Loucy (cell line): ENCODE data around the gene ELL.

ENCODE experiments used
- EZH2phosphoT487 ChIP-seq: fragments of 200-600 bp; IDR thresholded peaks from 2 replicates; pipeline ENCODE4 v1.6.1; 2018; ENCODE audit warnings: antibody characterized with exemption, mild to moderate bottlenecking, moderate library complexity, borderline replicate concordance
- TF ChIP-seq, protein P1 (sequence below): fragments of 200-600 bp; sonication (generic); conservative IDR thresholded peaks from 2 replicates; pipeline ENCODE4 v1.5.1; 2014; ENCODE audit warnings: mild to moderate bottlenecking, antibody characterized with exemption, low read length

GRCh38 chr19:18539372-18539771, 17.5 kb upstream of the ELL start:
- TF ChIP-seq, protein P1, sequence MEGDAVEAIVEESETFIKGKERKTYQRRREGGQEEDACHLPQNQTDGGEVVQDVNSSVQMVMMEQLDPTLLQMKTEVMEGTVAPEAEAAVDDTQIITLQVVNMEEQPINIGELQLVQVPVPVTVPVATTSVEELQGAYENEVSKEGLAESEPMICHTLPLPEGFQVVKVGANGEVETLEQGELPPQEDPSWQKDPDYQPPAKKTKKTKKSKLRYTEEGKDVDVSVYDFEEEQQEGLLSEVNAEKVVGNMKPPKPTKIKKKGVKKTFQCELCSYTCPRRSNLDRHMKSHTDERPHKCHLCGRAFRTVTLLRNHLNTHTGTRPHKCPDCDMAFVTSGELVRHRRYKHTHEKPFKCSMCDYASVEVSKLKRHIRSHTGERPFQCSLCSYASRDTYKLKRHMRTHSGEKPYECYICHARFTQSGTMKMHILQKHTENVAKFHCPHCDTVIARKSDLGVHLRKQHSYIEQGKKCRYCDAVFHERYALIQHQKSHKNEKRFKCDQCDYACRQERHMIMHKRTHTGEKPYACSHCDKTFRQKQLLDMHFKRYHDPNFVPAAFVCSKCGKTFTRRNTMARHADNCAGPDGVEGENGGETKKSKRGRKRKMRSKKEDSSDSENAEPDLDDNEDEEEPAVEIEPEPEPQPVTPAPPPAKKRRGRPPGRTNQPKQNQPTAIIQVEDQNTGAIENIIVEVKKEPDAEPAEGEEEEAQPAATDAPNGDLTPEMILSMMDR, result no peak
- no peak for TF ChIP-seq EZH2phosphoT487
